ENCODE results near the gene KRT76. TPM values are rescaled to one million over a fixed set of nuclear protein-coding genes. Genes with fewer than 3 reads are reported as not detected.

The KRT76 gene
- total RNA-seq (2022) (not detected in 2 replicates), Bru-seq, nascent RNA (percentile 8 among the genes with signal in this experiment), BruChase-seq, experiment 1, labeled RNA remaining after a 2-hour chase (not detected), BruChase-seq, experiment 2, labeled RNA remaining after a 6-hour chase (not detected)
- long read RNA-seq = 0 reads

DNA sequence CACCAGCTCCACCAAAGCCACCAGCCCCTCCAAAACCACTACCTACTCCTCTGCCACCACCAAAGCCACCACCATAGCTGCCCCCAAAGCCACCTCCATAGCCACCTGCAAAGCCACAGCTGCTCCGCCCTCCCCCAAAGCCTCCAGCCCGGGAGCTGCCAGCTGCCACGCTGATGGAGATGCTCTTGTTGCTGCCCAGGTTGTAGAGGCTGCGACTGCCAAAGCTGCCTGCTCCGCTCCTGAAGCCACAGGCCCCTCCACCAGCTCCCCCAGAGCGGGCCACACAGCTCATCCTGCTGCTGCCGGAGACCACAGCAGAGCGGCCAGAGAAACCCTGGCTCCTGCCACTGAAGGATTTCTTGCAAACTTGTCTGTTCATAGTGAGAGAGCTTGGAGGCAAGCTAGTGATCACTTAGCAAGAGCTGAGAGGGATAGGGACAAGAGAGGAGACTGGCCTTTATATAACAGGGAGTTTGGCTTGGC lies at the start of gene KRT76:
Gene KRT76, minus strand, starts transcription at position 433 of the 483 bp plus-strand sequence. Its CDS starts 54 bp downstream, at position 379.
- intact Hi-C loops (cut with micrococcal nuclease; ENCODE audit: unreplicated experiment) = no loop called here
- no peaks in the 10 kb centered on the region for H3K4me1 ChIP-seq
- ChIA-PET POLR2A (no interaction called here), CTCF (no interaction called here)
- Mint-ChIP-seq H3K9me3 (ENCODE audit: unreplicated experiment) (no peaks in the 10 kb centered on the region), H3K4me1 (ENCODE audit: low read depth, unreplicated experiment) (no peaks in the 10 kb centered on the region), H3K27ac (ENCODE audit: unreplicated experiment) (no peak within 1 kb of the TSS), H3K36me3 (ENCODE audit: insufficient read depth, unreplicated experiment) (no peaks in the 10 kb centered on the region), H3K27me3 (ENCODE audit: insufficient read depth, unreplicated experiment) (peaks cover 6% of the 10 kb centered on the region), H3K4me3 (ENCODE audit: unreplicated experiment) (no peak within 1 kb of the TSS)
- no TSS peak for BruUV-seq (replicated peaks)
- no peaks in the 10 kb centered on the region for H3K36me3 ChIP-seq (ENCODE audit: control insufficient read depth, insufficient read depth, low read length)
- TF ChIP-seq, protein P1, sequence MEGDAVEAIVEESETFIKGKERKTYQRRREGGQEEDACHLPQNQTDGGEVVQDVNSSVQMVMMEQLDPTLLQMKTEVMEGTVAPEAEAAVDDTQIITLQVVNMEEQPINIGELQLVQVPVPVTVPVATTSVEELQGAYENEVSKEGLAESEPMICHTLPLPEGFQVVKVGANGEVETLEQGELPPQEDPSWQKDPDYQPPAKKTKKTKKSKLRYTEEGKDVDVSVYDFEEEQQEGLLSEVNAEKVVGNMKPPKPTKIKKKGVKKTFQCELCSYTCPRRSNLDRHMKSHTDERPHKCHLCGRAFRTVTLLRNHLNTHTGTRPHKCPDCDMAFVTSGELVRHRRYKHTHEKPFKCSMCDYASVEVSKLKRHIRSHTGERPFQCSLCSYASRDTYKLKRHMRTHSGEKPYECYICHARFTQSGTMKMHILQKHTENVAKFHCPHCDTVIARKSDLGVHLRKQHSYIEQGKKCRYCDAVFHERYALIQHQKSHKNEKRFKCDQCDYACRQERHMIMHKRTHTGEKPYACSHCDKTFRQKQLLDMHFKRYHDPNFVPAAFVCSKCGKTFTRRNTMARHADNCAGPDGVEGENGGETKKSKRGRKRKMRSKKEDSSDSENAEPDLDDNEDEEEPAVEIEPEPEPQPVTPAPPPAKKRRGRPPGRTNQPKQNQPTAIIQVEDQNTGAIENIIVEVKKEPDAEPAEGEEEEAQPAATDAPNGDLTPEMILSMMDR (IDR thresholded peaks at IDR 0.05; ENCODE audit: insufficient read depth in 1 of 2, low read depth in 1 of 2, low read length in 1 of 2, severe bottlenecking in 1 of 2, unreplicated experiment in 1 of 2) = no peak
- DNase-seq = no peak
- no peaks in the 10 kb centered on the region for H3K27me3 ChIP-seq (replicated peaks; ENCODE audit: control insufficient read depth, insufficient read depth, low read length)
- no peak within 1 kb of the TSS for H3K4me3 ChIP-seq (ENCODE audit: low read depth, low read length)
- no peaks in the 10 kb centered on the region for H3K9me3 ChIP-seq

DNA sequence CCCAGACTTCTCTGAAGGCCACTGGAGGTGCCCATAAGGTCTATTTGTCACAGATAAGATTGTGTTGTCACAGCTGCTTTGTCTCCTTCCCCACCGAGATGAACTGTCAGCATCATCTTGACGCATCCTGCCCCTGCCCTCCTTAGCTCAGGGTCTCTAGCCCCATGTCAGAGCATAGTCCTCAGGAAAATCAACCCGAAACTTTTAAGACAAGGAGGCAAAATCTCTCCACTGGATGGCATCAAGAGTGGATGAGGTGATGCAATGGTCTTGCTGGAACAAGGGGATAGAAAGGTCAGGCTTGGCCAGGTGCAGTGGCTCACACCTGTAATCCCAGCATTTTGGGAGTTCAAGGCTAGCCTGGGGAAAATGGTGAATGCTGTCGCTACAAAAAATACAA lies 48.8 kb upstream of the KRT76 start:
- peaks cover 21% of the 10 kb centered on the region for H3K4me1 Mint-ChIP-seq (ENCODE audit: low read depth, unreplicated experiment)
- CTCF ChIA-PET = interaction anchor here (1.8 kb wide), 1 partner anchor 40 kb away, joined by 6 read pairs; no protein-coding TSS in a partner anchor
- peaks cover 29% of the 10 kb centered on the region for H3K4me1 ChIP-seq

DNA sequence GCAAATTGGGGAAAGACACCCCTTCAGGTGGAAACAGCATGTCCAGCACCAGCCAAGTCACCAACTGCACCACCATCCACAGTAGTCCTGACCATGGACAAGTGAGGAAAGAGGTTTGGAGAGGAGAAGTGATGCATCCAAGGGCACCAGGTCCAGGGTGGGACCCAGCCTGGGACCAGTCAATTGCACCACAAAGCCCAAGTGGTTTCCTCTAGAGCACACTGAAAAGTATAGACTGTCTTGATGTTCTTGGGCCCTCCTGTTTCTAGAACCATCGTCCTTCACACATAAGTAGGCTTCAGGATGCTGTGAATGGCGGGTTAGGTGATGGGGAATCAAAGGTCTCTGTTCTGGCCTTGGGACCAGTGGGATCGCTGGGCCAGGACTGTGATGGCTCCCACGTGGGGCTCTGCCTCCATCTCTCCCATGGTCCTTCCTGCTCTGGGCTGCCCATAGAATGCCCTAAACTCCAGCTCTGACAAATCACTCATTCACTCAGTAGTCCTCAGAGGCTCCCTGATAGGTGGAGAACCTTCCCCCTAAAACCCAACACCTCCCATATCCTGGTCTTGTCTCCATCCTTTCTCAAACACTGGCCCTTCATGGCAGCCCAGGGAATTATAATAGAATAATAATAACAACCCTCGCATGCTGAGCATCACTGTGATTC lies 47.7 kb upstream of the KRT76 start:
- Mint-ChIP-seq H3K27me3 (ENCODE audit: insufficient read depth, unreplicated experiment) (no peaks in the 10 kb centered on the region), H3K9me3 (ENCODE audit: unreplicated experiment) (no peaks in the 10 kb centered on the region), H3K36me3 (ENCODE audit: insufficient read depth, unreplicated experiment) (no peaks in the 10 kb centered on the region), H3K27ac (ENCODE audit: unreplicated experiment) (no peak overlapping the region), H3K4me3 (ENCODE audit: unreplicated experiment) (no peak overlapping the region), H3K4me1 (ENCODE audit: low read depth, unreplicated experiment) (peaks cover 27% of the 10 kb centered on the region)
- Histone ChIP-seq H3K4me1 (peaks cover 29% of the 10 kb centered on the region), H3K36me3 (ENCODE audit: control insufficient read depth, insufficient read depth, low read length) (no peaks in the 10 kb centered on the region), H3K9me3 (no peaks in the 10 kb centered on the region), H3K27me3 (replicated peaks; ENCODE audit: control insufficient read depth, insufficient read depth, low read length) (no peaks in the 10 kb centered on the region), H3K4me3 (ENCODE audit: low read depth, low read length) (no peak overlapping the region)
- POLR2A ChIA-PET = no interaction called here
- intact Hi-C loops (cut with micrococcal nuclease; ENCODE audit: unreplicated experiment) = no loop called here
- no TSS peak for BruUV-seq (replicated peaks)
- TF ChIP-seq, protein P1 (IDR thresholded peaks at IDR 0.05; ENCODE audit: insufficient read depth in 1 of 2, low read depth in 1 of 2, low read length in 1 of 2, severe bottlenecking in 1 of 2, unreplicated experiment in 1 of 2) = no peak
- CTCF ChIA-PET = no interaction called here
- no peak for DNase-seq

More for the DNA sequence above, 48.8 kb upstream of the KRT76 start:
- Histone ChIP-seq H3K27me3 (replicated peaks; ENCODE audit: control insufficient read depth, insufficient read depth, low read length) (no peaks in the 10 kb centered on the region), H3K9me3 (no peaks in the 10 kb centered on the region), H3K4me3 (ENCODE audit: low read depth, low read length) (no peak overlapping the region), H3K36me3 (ENCODE audit: control insufficient read depth, insufficient read depth, low read length) (no peaks in the 10 kb centered on the region)
- H3K36me3 Mint-ChIP-seq (ENCODE audit: insufficient read depth, unreplicated experiment) = no peaks in the 10 kb centered on the region
- POLR2A ChIA-PET = no interaction called here
- no peaks in the 10 kb centered on the region for H3K9me3 Mint-ChIP-seq (ENCODE audit: unreplicated experiment)
- no peak overlapping the region for H3K4me3 Mint-ChIP-seq (ENCODE audit: unreplicated experiment)
- intact Hi-C loops (cut with micrococcal nuclease; ENCODE audit: unreplicated experiment) = loop anchor here (2.0 kb wide), 1 partner anchor 39 kb away; no protein-coding TSS in a partner anchor
- no TSS peak for BruUV-seq (replicated peaks)
- TF ChIP-seq, protein P1 (IDR thresholded peaks at IDR 0.05; ENCODE audit: insufficient read depth in 1 of 2, low read depth in 1 of 2, low read length in 1 of 2, severe bottlenecking in 1 of 2, unreplicated experiment in 1 of 2) = no peak
- no peaks in the 10 kb centered on the region for H3K27me3 Mint-ChIP-seq (ENCODE audit: insufficient read depth, unreplicated experiment)
- H3K27ac Mint-ChIP-seq (ENCODE audit: unreplicated experiment) = peak overlapping the region; percentile 99
- DNase-seq = no peak

Measured in Caco-2 (cell line).